BLaER1 treated with 17β-estradiol and CSF1 and Interleukin-3, amounts not matched to agents 10 nM and 100 nM (cell line): ENCODE measurements around the gene SLC4A8.

Experiments used
- H3K27ac ChIP-seq, 11 experiments: shearing (Covaris generic); formaldehyde crosslinking; 2 replicates each; pipeline ENCODE4 v1.8.1; 2022
- H3K27me3 ChIP-seq, 11 experiments: shearing (Covaris generic); formaldehyde crosslinking; 2 replicates each; pipeline ENCODE4 v1.8.1; 2022
- H3K36me3 ChIP-seq, 11 experiments: shearing (Covaris generic); formaldehyde crosslinking; 2 replicates each; pipeline ENCODE4 v1.8.1; 2022
- H3K4me1 ChIP-seq, 10 experiments: shearing (Covaris generic); formaldehyde crosslinking; 2 replicates each; pipeline ENCODE4 v1.8.1; 2022
- H3K4me2 ChIP-seq, 11 experiments: shearing (Covaris generic); formaldehyde crosslinking; 2 replicates each; pipeline ENCODE4 v1.8.1; 2022
- H3K4me3 ChIP-seq, 10 experiments: shearing (Covaris generic); formaldehyde crosslinking; 2 replicates each; pipeline ENCODE4 v1.8.1; 2022
- H3K9ac ChIP-seq, 11 experiments: shearing (Covaris generic); formaldehyde crosslinking; 2 replicates each; pipeline ENCODE4 v1.8.1; 2022
- H3K9me3 ChIP-seq, 11 experiments: shearing (Covaris generic); formaldehyde crosslinking; replicated peaks in 1 of 11; 2 replicates each; pipeline ENCODE4 v1.8.1; 2022
- H4K20me1 ChIP-seq, 11 experiments: shearing (Covaris generic); formaldehyde crosslinking; 2 replicates each; pipeline ENCODE4 v1.8.1; 2022
- Cebpa-rat ChIP-seq, 11 experiments: shearing (Covaris generic); IDR thresholded peaks; 2 replicates each; pipeline ENCODE4 v1.8.1; 2022

The SLC4A8 gene

GRCh38 chr12:51383269-51383905, 41.2 kb upstream of the SLC4A8 start:
- H4K20me1 ChIP-seq = peaks cover 0 to 7% (median 0%) of the 10 kb centered on the region in 11 experiments; a peak in 3 of 22 replicates
- H3K36me3 ChIP-seq = peaks cover 0 to 19% (median 0%) of the 10 kb centered on the region in 11 experiments; a peak in 1 of 22 replicates
- H3K9ac ChIP-seq = no peak overlapping the region
- H3K4me2 ChIP-seq = peak overlapping the region in 8 of 11 experiments; percentile 22 to 72 (median 56); a peak in 16 of 22 replicates
- H3K4me1 ChIP-seq = peaks cover 10 to 47% (median 40%) of the 10 kb centered on the region in 10 experiments
- H3K27ac ChIP-seq = no peak overlapping the region
- H3K4me3 ChIP-seq = no peak overlapping the region
- no peak for TF ChIP-seq Cebpa-rat (IDR thresholded peaks at IDR 0.05)
- H3K9me3 ChIP-seq = no peaks in the 10 kb centered on the region
- peaks cover 0 to 65% (median 11%) of the 10 kb centered on the region in 11 experiments; a peak in 12 of 22 replicates for H3K27me3 ChIP-seq

GRCh38 chr12:51386351-51386750, 38.3 kb upstream of the SLC4A8 start:
- Histone ChIP-seq H3K4me3 (no peak overlapping the region), H4K20me1 (peaks cover 0 to 15% (median 0%) of the 10 kb centered on the region in 11 experiments; a peak in 4 of 22 replicates), H3K9ac (no peak overlapping the region), H3K9me3 (no peaks in the 10 kb centered on the region), H3K4me2 (no peak overlapping the region), H3K27me3 (peaks cover 20 to 46% (median 37%) of the 10 kb centered on the region in 11 experiments), H3K27ac (no peak overlapping the region), H3K4me1 (peaks cover 30 to 49% (median 38%) of the 10 kb centered on the region in 10 experiments), H3K36me3 (no peaks in the 10 kb centered on the region; a peak in 1 of 22 replicates)
- TF ChIP-seq Cebpa-rat (IDR thresholded peaks at IDR 0.05) = no peak

- peaks cover 27 to 57% (median 40%) of the 10 kb centered on the region in 10 experiments for H3K4me1 ChIP-seq
- peaks cover 0 to 22% (median 7%) of the 10 kb centered on the region in 11 experiments; a peak in 6 of 22 replicates for H4K20me1 ChIP-seq
- no peak overlapping the region for H3K9ac ChIP-seq
- TF ChIP-seq Cebpa-rat (IDR thresholded peaks at IDR 0.05) = peak in 1 of 11 experiments; percentile 10; a peak in 1 of 22 replicates
- H3K27ac ChIP-seq = no peak overlapping the region
- no peak overlapping the region for H3K4me3 ChIP-seq
- no peaks in the 10 kb centered on the region for H3K9me3 ChIP-seq
- no peaks in the 10 kb centered on the region for H3K36me3 ChIP-seq
- H3K27me3 ChIP-seq = peaks cover 39 to 60% (median 47%) of the 10 kb centered on the region in 11 experiments
- H3K4me2 ChIP-seq = peak overlapping the region in 7 of 11 experiments; percentile 1 to 97 (median 50); a peak in 10 of 22 replicates
Observed at GRCh38 chr12:51388069-51388799, 36.4 kb upstream of the SLC4A8 start.

GRCh38 chr12:51388846-51389245, 35.8 kb upstream of the SLC4A8 start:
- Histone ChIP-seq H3K27me3 (peaks cover 41 to 66% (median 53%) of the 10 kb centered on the region in 11 experiments), H3K4me2 (peak overlapping the region in 4 of 11 experiments; percentile 21 to 97 (median 82); a peak in 6 of 22 replicates), H3K36me3 (no peaks in the 10 kb centered on the region), H3K4me3 (no peak overlapping the region), H3K4me1 (peaks cover 24 to 60% (median 39%) of the 10 kb centered on the region in 10 experiments), H3K9ac (no peak overlapping the region), H3K27ac (no peak overlapping the region), H3K9me3 (no peaks in the 10 kb centered on the region), H4K20me1 (peaks cover 0 to 23% (median 7%) of the 10 kb centered on the region in 11 experiments; a peak in 7 of 22 replicates)
- no peak for TF ChIP-seq Cebpa-rat (IDR thresholded peaks at IDR 0.05)

GRCh38 chr12:51389302-51389999, 35.2 kb upstream of the SLC4A8 start:
- TF ChIP-seq Cebpa-rat (IDR thresholded peaks at IDR 0.05) = no peak
- peaks cover 0 to 25% (median 7%) of the 10 kb centered on the region in 11 experiments; a peak in 7 of 22 replicates for H4K20me1 ChIP-seq
- no peaks in the 10 kb centered on the region for H3K9me3 ChIP-seq
- peaks cover 39 to 72% (median 59%) of the 10 kb centered on the region in 11 experiments for H3K27me3 ChIP-seq
- peaks cover 28 to 66% (median 43%) of the 10 kb centered on the region in 10 experiments for H3K4me1 ChIP-seq
- H3K9ac ChIP-seq = no peak overlapping the region
- H3K27ac ChIP-seq = no peak overlapping the region
- H3K36me3 ChIP-seq = no peaks in the 10 kb centered on the region
- peak overlapping the region in 2 of 11 experiments; percentile 93 to 97; a peak in 5 of 22 replicates for H3K4me2 ChIP-seq
- no peak overlapping the region for H3K4me3 ChIP-seq

- Histone ChIP-seq H3K27me3 (peaks cover 38 to 82% (median 69%) of the 10 kb centered on the region in 11 experiments), H3K4me3 (peak overlapping the region in 2 of 10 experiments; percentile 62 to 72; a peak in 3 of 20 replicates), H4K20me1 (peaks cover 0 to 25% (median 7%) of the 10 kb centered on the region in 11 experiments; a peak in 7 of 22 replicates), H3K36me3 (no peaks in the 10 kb centered on the region), H3K27ac (no peak overlapping the region), H3K4me2 (peak overlapping the region in 7 of 11 experiments; percentile 90 to 99 (median 97); a peak in 13 of 22 replicates), H3K9me3 (no peaks in the 10 kb centered on the region), H3K4me1 (peaks cover 32 to 76% (median 51%) of the 10 kb centered on the region in 10 experiments), H3K9ac (no peak overlapping the region)
- TF ChIP-seq Cebpa-rat (IDR thresholded peaks at IDR 0.05) = no peak
Observed at GRCh38 chr12:51390457-51390856, 34.2 kb upstream of the SLC4A8 start.

GRCh38 chr12:51390891-51391282, 33.7 kb upstream of the SLC4A8 start:
- Histone ChIP-seq H3K4me2 (peak overlapping the region; percentile 90 to 99 (median 95)), H3K4me3 (peak overlapping the region; percentile 58 to 76 (median 66)), H3K9me3 (no peaks in the 10 kb centered on the region), H3K27ac (peak overlapping the region in 5 of 11 experiments; percentile 8 to 56 (median 22); a peak in 6 of 22 replicates), H3K36me3 (no peaks in the 10 kb centered on the region), H3K9ac (peak overlapping the region in 10 of 11 experiments; percentile 38 to 77 (median 66); a peak in 17 of 22 replicates), H3K27me3 (peaks cover 34 to 87% (median 74%) of the 10 kb centered on the region in 11 experiments), H3K4me1 (peaks cover 34 to 80% (median 54%) of the 10 kb centered on the region in 10 experiments), H4K20me1 (peaks cover 0 to 25% (median 7%) of the 10 kb centered on the region in 11 experiments; a peak in 7 of 22 replicates)
- no peak for TF ChIP-seq Cebpa-rat (IDR thresholded peaks at IDR 0.05)
